GM12878 (cell line): ENCODE results near the gene HOXB3. TPM values are rescaled to one million over a fixed set of nuclear protein-coding genes. Genes with fewer than 3 reads are reported as not detected.

Experiments
- ATAC-seq: fragments of 200-7000 bp; cut with Tn5 transposase; 3 replicates; pipeline ENCODE4 v1.9.1; 2020; ENCODE audit warnings: mild to moderate bottlenecking, moderate library complexity
- BruUV-seq: library from RNA; stranded (reverse); fragments of 400-500 nt; replicated peaks from 2 replicates; lab custom pipeline; 2021; lab: Mats Ljungman, UMichigan
- CTCF ChIA-PET: fragments of 300-600 bp; sonication (Branson Sonifier 250); formaldehyde crosslinking; extraction: SDS; loops from one replicate; lab custom pipeline; 2021; ENCODE audit warnings: inconsistent platforms; lab: Yijun Ruan, JAX
- POLR2A ChIA-PET: fragments of 350-600 bp; formaldehyde crosslinking; extraction: SDS; loops from one replicate; lab custom pipeline; 2021; ENCODE audit warnings: inconsistent platforms; lab: Charles Lee
- RAD21 ChIA-PET: fragments of 300-600 bp; sonication (Branson Sonifier 250); formaldehyde crosslinking; loops from one replicate; lab custom pipeline; 2023; ENCODE audit warnings: antibody characterized with exemption; ENCODE audit not compliant: unreplicated experiment; lab: Charles Lee
- SMC1A ChIA-PET: fragments of 300-600 bp; sonication (Branson Sonifier 250); formaldehyde crosslinking; loops from one replicate; lab custom pipeline; 2023; ENCODE audit not compliant: unreplicated experiment, uncharacterized antibody; lab: Charles Lee
- DNase-seq: peaks from one replicate; pipeline ENCODE4 v3.0.0-alpha.2; 2011; ENCODE audit warnings: low read depth, low spot score
- FAIRE-seq: peaks from 3 replicates; lab custom pipeline; 2011; peaks lifted over from hg19 to GRCh38; lab: Jason Lieb, UNC
- H2AFZ ChIP-seq: 2 replicates; pipeline ENCODE4 v1.6.0; 2011; ENCODE audit warnings: low read depth, low read length, control low read depth; ENCODE audit not compliant: control insufficient read depth
- H3K27ac ChIP-seq: 2 replicates; pipeline ENCODE4 v1.5.1; 2011; ENCODE audit warnings: control low read depth; ENCODE audit not compliant: control insufficient read depth, insufficient read depth
- H3K27me3 ChIP-seq, 2 experiments: replicated peaks in 1 of 2; 2 replicates each; pipeline versions ENCODE4 v1.6.0 to v1.6.1; 2011; ENCODE audit warnings: low read length in 1 of 2; ENCODE audit not compliant: control insufficient read depth in 2 of 2, insufficient read depth in 2 of 2
- H3K36me3 ChIP-seq, 2 experiments: 2 replicates each; pipeline ENCODE4 v1.5.1; 2011; ENCODE audit warnings: low read length in 1 of 2; ENCODE audit not compliant: control insufficient read depth in 2 of 2, insufficient read depth in 2 of 2
- H3K4me1 ChIP-seq: 2 replicates; pipeline ENCODE4 v1.6.1; 2011; ENCODE audit warnings: mild to moderate bottlenecking, low read length, moderate library complexity, mixed read lengths; ENCODE audit not compliant: control insufficient read depth, insufficient read depth
- H3K4me2 ChIP-seq: 2 replicates; pipeline ENCODE4 v1.6.0; 2011; ENCODE audit warnings: control low read depth; ENCODE audit not compliant: control insufficient read depth, insufficient read depth
- H3K4me3 ChIP-seq: fragments of 200-600 bp; sonication (generic); 2 replicates; pipeline ENCODE4 v1.5.1; 2016
- H3K79me2 ChIP-seq: 2 replicates; pipeline ENCODE4 v1.6.0; 2011; ENCODE audit warnings: low read length; ENCODE audit not compliant: control insufficient read depth, insufficient read depth
- H3K9ac ChIP-seq: 2 replicates; pipeline ENCODE4 v1.8.0; 2011; ENCODE audit warnings: low read length, control low read depth, mixed read lengths; ENCODE audit not compliant: control insufficient read depth, insufficient read depth
- H3K9me3 ChIP-seq: replicated peaks from 3 replicates; pipeline ENCODE4 v1.5.1; 2011; ENCODE audit warnings: mild to moderate bottlenecking, low read length; ENCODE audit not compliant: control insufficient read depth, insufficient read depth
- H4K20me1 ChIP-seq: 2 replicates; pipeline ENCODE4 v1.6.0; 2011; ENCODE audit not compliant: control insufficient read depth, insufficient read depth
- CHD4 ChIP-seq: fragments of 200-600 bp; sonication (generic); IDR thresholded peaks from 2 replicates; pipeline ENCODE4 v1.6.1; 2016; ENCODE audit warnings: mild to moderate bottlenecking
- HDGF ChIP-seq: fragments of 450-650 bp; IDR thresholded peaks from 2 replicates; pipeline ENCODE4 v1.6.1; 2016; ENCODE audit warnings: antibody characterized with exemption
- JUNB ChIP-seq: IDR thresholded peaks from 2 replicates; pipeline ENCODE4 v1.6.1; 2016; ENCODE audit warnings: antibody characterized with exemption, mild to moderate bottlenecking
- JUND ChIP-seq: IDR thresholded peaks from 2 replicates; pipeline ENCODE4 v1.6.1; 2012; ENCODE audit warnings: low read depth, mild to moderate bottlenecking, low read length, improper control_type of control experiment, moderate library complexity
- MEF2B ChIP-seq: fragments of 450-650 bp; IDR thresholded peaks from 2 replicates; pipeline ENCODE4 v1.6.1; 2018; ENCODE audit warnings: mild to moderate bottlenecking, moderate library complexity; ENCODE audit not compliant: partially characterized antibody, poor library complexity, severe bottlenecking
- PAX8 ChIP-seq: fragments of 450-650 bp; IDR thresholded peaks from 2 replicates; pipeline ENCODE4 v1.6.1; 2017; ENCODE audit warnings: mild to moderate bottlenecking, moderate library complexity
- SUZ12 ChIP-seq: fragments of 200-600 bp; sonication (generic); IDR thresholded peaks from one replicate; pipeline ENCODE4 v1.6.1; 2018; ENCODE audit warnings: antibody characterized with exemption, mild to moderate bottlenecking; ENCODE audit not compliant: unreplicated experiment
- ZNF217 ChIP-seq: fragments of 450-650 bp; IDR thresholded peaks from 2 replicates; pipeline ENCODE4 v1.6.1; 2017; ENCODE audit warnings: antibody characterized with exemption, mild to moderate bottlenecking
- WGBS: methylation state at CpG from one replicate; pipeline ENCODE4 v1.1.6; 2016; ENCODE audit warnings: low lambda C conversion rate; ENCODE audit not compliant: insufficient replicate concordance, insufficient coverage; ENCODE audit errors: missing lambda C conversion rate; 5-methylcytosine and 5-hydroxymethylcytosine counted together
- in situ Hi-C: fragments of 300-500 bp; cut with MboI; formaldehyde crosslinking; loops from 9 replicates; pipeline ENCODE4 v1.14.3; 2018; ENCODE audit warnings: mixed read lengths
- intact Hi-C: fragments of 100-400 bp; cut with micrococcal nuclease; formaldehyde crosslinking; loops from one replicate; pipeline ENCODE4 v1.14.2; 2022; ENCODE audit not compliant: unreplicated experiment
- polyA plus RNA-seq, 11 experiments: library from polyadenylated mRNA; depleted of rRNA in 4 of 11; unstranded in 6 of 11; stranded (reverse) in 5 of 11; fragments of >200 nt; fragmentation: Nextera tagmentation in 4 of 11; fragmentation: Illumina TruSeq in 1 of 11; extraction: Ambion mirVana in 4 of 11; extraction: Trizol in 1 of 11; gene quantifications; 1 replicate in 1 of 11; 2 replicates in 10 of 11; pipeline versions ENCODE4 v1.2.1 to v1.2.3, GENCODE V29; 2011 to 2016; ENCODE audit warnings: inconsistent platforms in 2 of 11, missing spikeins in 2 of 11, low read depth in 1 of 11
- total RNA-seq, 4 experiments: library from RNA; depleted of rRNA in 3 of 4; stranded (reverse); fragments of >200 nt in 3 of 4; fragmentation: Illumina TruSeq in 1 of 4; extraction: Trizol in 1 of 4; gene quantifications; 2 replicates each; pipeline versions ENCODE4 v1.2.1 to v1.2.3, GENCODE V29; 2013 to 2021
- TF ChIP-seq, protein P1 (sequence below): fragments of 450-650 bp; IDR thresholded peaks from 2 replicates; pipeline ENCODE4 v1.6.1; 2017; ENCODE audit warnings: mild to moderate bottlenecking
- TF ChIP-seq, protein P2 (sequence below): IDR thresholded peaks from 2 replicates; pipeline ENCODE4 v1.6.1; 2012; ENCODE audit warnings: low read depth, low read length, improper control_type of control experiment
- TF ChIP-seq, protein P3 (sequence below): fragments of 450-650 bp; IDR thresholded peaks from 2 replicates; pipeline ENCODE4 v1.6.1; 2016; ENCODE audit warnings: mild to moderate bottlenecking, moderate library complexity, borderline replicate concordance
- TF ChIP-seq, protein P4 (sequence below): IDR thresholded peaks from 2 replicates; pipeline ENCODE4 v1.6.1; 2011; ENCODE audit warnings: low read depth, low read length, improper control_type of control experiment, borderline replicate concordance
- TF ChIP-seq, protein P5 (sequence below): fragments of 450-650 bp; IDR thresholded peaks from 2 replicates; pipeline ENCODE4 v1.6.1; 2017; ENCODE audit warnings: mild to moderate bottlenecking, low read depth, inconsistent platforms; ENCODE audit not compliant: poor library complexity, severe bottlenecking

Gene HOXB3
- total and polyA plus RNA-seq, 10 of the 15 experiments (the other 5 are each of a cell fraction or from before 2014, with no cell fraction given): 0.19 to 7.7 (median 2.9) TPM

DNA sequence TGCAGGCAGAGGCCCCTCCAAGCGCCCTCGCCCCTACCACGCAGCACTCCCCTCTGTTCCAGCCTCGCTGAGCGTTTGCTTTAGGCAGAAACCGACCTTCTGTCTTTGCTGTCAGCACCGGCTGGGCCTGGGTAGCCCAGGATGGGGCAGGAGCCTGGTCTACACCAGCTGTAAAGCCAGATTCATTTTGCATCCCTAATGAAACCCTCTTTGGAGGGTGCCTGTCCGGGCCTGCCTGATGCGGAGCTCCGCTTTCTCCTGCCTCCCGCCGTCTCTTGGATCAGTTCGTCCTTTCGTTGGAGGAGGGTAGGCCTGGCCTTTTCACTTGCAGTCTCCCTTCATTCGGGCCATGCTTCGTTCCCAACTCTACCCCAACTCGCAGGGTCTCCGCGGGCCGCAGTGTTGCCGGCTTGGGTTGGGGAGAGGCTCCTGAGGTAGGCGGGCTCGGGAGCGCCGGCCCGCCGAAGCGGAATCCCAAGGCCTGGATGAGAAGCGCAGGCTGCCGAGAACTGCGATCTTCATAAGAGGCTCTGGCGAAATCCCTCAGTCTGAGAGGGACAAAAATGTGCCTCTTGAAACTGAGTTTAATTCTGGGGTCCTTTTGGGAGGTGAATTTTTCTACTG, 29.9 kb upstream of the HOXB3 start:
- H3K79me2 ChIP-seq: no peaks in the 10 kb centered on the region
- peaks cover 34 to 48% of the 10 kb centered on the region in 2 experiments for H3K27me3 ChIP-seq
- H4K20me1 ChIP-seq: no peaks in the 10 kb centered on the region
- BruUV-seq: no TSS peak
- no peaks in the 10 kb centered on the region for H3K4me1 ChIP-seq
- 62% methylated on average over 32 of the region's 32 CpGs for WGBS
- H3K4me2 ChIP-seq: no peak overlapping the region
- DNase-seq (no peak), ATAC-seq (no peak), FAIRE-seq (no peak)
- H3K36me3 ChIP-seq: no peaks in the 10 kb centered on the region
- CTCF ChIA-PET: interaction anchor here (1.1 to 1.7 kb wide), 2 partner anchors 358 to 554 kb away, joined by 3 to 5 read pairs; no protein-coding TSS in a partner anchor
- H2AFZ ChIP-seq: no peak overlapping the region
- no peaks in the 10 kb centered on the region for H3K9me3 ChIP-seq
- H3K4me3 ChIP-seq: no peak overlapping the region
- POLR2A ChIA-PET: no interaction called here
- SMC1A ChIA-PET: no interaction called here
- in situ Hi-C loops: loop anchor here (10.0 kb wide), 1 partner anchor 775 kb away; the partner anchor contains the start of gene SCRN2
- RAD21 ChIA-PET: interaction anchor here (2.1 kb wide), 1 partner anchor 312 kb away, joined by 6 read pairs; no protein-coding TSS in a partner anchor
- intact Hi-C loops: loop anchor here (2.0 to 5.0 kb wide), 2 partner anchors 358 to 485 kb away; no protein-coding TSS in a partner anchor
- H3K27ac ChIP-seq: no peak overlapping the region
- H3K9ac ChIP-seq: no peak overlapping the region
- TF ChIP-seq MEF2B (no peak), ZNF217 (no peak), SUZ12 (no peak), JUNB (no peak), JUND (no peak), CHD4 (no peak), PAX8 (no peak), HDGF (no peak)
- TF ChIP-seq, protein P1, sequence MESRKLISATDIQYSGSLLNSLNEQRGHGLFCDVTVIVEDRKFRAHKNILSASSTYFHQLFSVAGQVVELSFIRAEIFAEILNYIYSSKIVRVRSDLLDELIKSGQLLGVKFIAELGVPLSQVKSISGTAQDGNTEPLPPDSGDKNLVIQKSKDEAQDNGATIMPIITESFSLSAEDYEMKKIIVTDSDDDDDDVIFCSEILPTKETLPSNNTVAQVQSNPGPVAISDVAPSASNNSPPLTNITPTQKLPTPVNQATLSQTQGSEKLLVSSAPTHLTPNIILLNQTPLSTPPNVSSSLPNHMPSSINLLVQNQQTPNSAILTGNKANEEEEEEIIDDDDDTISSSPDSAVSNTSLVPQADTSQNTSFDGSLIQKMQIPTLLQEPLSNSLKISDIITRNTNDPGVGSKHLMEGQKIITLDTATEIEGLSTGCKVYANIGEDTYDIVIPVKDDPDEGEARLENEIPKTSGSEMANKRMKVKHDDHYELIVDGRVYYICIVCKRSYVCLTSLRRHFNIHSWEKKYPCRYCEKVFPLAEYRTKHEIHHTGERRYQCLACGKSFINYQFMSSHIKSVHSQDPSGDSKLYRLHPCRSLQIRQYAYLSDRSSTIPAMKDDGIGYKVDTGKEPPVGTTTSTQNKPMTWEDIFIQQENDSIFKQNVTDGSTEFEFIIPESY: no peak
- TF ChIP-seq, protein P2, sequence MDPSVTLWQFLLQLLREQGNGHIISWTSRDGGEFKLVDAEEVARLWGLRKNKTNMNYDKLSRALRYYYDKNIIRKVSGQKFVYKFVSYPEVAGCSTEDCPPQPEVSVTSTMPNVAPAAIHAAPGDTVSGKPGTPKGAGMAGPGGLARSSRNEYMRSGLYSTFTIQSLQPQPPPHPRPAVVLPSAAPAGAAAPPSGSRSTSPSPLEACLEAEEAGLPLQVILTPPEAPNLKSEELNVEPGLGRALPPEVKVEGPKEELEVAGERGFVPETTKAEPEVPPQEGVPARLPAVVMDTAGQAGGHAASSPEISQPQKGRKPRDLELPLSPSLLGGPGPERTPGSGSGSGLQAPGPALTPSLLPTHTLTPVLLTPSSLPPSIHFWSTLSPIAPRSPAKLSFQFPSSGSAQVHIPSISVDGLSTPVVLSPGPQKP: no peak
- TF ChIP-seq, protein P3, sequence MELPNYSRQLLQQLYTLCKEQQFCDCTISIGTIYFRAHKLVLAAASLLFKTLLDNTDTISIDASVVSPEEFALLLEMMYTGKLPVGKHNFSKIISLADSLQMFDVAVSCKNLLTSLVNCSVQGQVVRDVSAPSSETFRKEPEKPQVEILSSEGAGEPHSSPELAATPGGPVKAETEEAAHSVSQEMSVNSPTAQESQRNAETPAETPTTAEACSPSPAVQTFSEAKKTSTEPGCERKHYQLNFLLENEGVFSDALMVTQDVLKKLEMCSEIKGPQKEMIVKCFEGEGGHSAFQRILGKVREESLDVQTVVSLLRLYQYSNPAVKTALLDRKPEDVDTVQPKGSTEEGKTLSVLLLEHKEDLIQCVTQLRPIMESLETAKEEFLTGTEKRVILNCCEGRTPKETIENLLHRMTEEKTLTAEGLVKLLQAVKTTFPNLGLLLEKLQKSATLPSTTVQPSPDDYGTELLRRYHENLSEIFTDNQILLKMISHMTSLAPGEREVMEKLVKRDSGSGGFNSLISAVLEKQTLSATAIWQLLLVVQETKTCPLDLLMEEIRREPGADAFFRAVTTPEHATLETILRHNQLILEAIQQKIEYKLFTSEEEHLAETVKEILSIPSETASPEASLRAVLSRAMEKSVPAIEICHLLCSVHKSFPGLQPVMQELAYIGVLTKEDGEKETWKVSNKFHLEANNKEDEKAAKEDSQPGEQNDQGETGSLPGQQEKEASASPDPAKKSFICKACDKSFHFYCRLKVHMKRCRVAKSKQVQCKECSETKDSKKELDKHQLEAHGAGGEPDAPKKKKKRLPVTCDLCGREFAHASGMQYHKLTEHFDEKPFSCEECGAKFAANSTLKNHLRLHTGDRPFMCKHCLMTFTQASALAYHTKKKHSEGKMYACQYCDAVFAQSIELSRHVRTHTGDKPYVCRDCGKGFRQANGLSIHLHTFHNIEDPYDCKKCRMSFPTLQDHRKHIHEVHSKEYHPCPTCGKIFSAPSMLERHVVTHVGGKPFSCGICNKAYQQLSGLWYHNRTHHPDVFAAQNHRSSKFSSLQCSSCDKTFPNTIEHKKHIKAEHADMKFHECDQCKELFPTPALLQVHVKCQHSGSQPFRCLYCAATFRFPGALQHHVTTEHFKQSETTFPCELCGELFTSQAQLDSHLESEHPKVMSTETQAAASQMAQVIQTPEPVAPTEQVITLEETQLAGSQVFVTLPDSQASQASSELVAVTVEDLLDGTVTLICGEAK: no peak
- TF ChIP-seq, protein P4, sequence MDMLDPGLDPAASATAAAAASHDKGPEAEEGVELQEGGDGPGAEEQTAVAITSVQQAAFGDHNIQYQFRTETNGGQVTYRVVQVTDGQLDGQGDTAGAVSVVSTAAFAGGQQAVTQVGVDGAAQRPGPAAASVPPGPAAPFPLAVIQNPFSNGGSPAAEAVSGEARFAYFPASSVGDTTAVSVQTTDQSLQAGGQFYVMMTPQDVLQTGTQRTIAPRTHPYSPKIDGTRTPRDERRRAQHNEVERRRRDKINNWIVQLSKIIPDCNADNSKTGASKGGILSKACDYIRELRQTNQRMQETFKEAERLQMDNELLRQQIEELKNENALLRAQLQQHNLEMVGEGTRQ: no peak
- TF ChIP-seq, protein P5, sequence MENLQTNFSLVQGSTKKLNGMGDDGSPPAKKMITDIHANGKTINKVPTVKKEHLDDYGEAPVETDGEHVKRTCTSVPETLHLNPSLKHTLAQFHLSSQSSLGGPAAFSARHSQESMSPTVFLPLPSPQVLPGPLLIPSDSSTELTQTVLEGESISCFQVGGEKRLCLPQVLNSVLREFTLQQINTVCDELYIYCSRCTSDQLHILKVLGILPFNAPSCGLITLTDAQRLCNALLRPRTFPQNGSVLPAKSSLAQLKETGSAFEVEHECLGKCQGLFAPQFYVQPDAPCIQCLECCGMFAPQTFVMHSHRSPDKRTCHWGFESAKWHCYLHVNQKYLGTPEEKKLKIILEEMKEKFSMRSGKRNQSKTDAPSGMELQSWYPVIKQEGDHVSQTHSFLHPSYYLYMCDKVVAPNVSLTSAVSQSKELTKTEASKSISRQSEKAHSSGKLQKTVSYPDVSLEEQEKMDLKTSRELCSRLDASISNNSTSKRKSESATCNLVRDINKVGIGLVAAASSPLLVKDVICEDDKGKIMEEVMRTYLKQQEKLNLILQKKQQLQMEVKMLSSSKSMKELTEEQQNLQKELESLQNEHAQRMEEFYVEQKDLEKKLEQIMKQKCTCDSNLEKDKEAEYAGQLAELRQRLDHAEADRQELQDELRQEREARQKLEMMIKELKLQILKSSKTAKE: no peak
